Activated naive CD4-positive, alpha-beta T cell (primary cell): Measurements from ENCODE around the gene PHETA1.
A peak's percentile ranks its signal among the peaks of the same experiment; 100 is the strongest.

Experiments
- DNase-seq, 4 experiments: peaks; one replicate each; lab custom pipeline; 2025; lab: John Stamatoyannopoulos, UW

PHETA1 gene

GRCh38 chr12:111368788-111369495 is at the start of gene PHETA1:
PHETA1 (minus strand) TSS chr12:111369095; CDS start chr12:111363427, 5,668 bp downstream.
- DNase-seq = peak; percentile 43 to 67 (median 48)

GRCh38 chr12:111418594-111418880 is 49.6 kb upstream of the PHETA1 start:
- DNase-seq = no peak

GRCh38 chr12:111417784-111418593 is 49.1 kb upstream of the PHETA1 start:
- no peak for DNase-seq

- DNase-seq = no peak
Measured at GRCh38 chr12:111417290-111417689, 48.4 kb upstream of the PHETA1 start.

- DNase-seq = no peak
Measured at GRCh38 chr12:111414711-111415252, 45.9 kb upstream of the PHETA1 start.

- DNase-seq = no peak
Measured at GRCh38 chr12:111413442-111414086, 44.7 kb upstream of the PHETA1 start.

GRCh38 chr12:111412830-111413441 is 44.0 kb upstream of the PHETA1 start:
- no peak for DNase-seq

- DNase-seq = no peak
Measured at GRCh38 chr12:111412007-111412829, 43.3 kb upstream of the PHETA1 start.

GRCh38 chr12:111411185-111411764 is 42.4 kb upstream of the PHETA1 start:
- no peak for DNase-seq

GRCh38 chr12:111410431-111411184 is 41.7 kb upstream of the PHETA1 start:
- no peak for DNase-seq

- no peak for DNase-seq
Measured at GRCh38 chr12:111409780-111410430, 41.0 kb upstream of the PHETA1 start.

GRCh38 chr12:111409403-111409779 is 40.5 kb upstream of the PHETA1 start:
- DNase-seq = no peak

- DNase-seq = no peak
Measured at GRCh38 chr12:111408686-111409402, 39.9 kb upstream of the PHETA1 start.

GRCh38 chr12:111408116-111408440 is 39.2 kb upstream of the PHETA1 start:
- DNase-seq = no peak

GRCh38 chr12:111407377-111408115 is 38.7 kb upstream of the PHETA1 start:
- no peak for DNase-seq

- peak in 1 of 4 experiments; percentile 17 for DNase-seq
Measured at GRCh38 chr12:111406474-111407376, 37.8 kb upstream of the PHETA1 start.

GRCh38 chr12:111405859-111406473 is 37.1 kb upstream of the PHETA1 start, which contains the start of gene SH2B3:
SH2B3 (plus strand) TSS chr12:111405923; CDS start chr12:111418146, 12,223 bp downstream.
- DNase-seq = peak in 3 of 4 experiments; percentile 58 to 82 (median 77)
